Stimulated activated CD8-positive, alpha-beta memory T cell treated with anti-CD3 and anti-CD28 coated beads, Interleukin-15, amount 100 ng/mL, for 1 hour (primary cell): ENCODE results near the gene RASGRP4.
"Not testable (repeated sequence)": the region's sequence is repeated elsewhere in the genome, so short reads cannot be mapped to it uniquely, and the experiment has no call there.

Experiments
- DNase-seq: peaks from one replicate; pipeline ENCODE4 v3.0.0-alpha.2; 2020; ENCODE audit warnings: low read depth

Gene RASGRP4

GRCh38 chr19:38425810-38426466 is at the start of gene RASGRP4:
Gene RASGRP4, minus strand, starts transcription at chr19:38426219. Its CDS starts 128 bp downstream, at chr19:38426091.
- no peak for DNase-seq

DNA sequence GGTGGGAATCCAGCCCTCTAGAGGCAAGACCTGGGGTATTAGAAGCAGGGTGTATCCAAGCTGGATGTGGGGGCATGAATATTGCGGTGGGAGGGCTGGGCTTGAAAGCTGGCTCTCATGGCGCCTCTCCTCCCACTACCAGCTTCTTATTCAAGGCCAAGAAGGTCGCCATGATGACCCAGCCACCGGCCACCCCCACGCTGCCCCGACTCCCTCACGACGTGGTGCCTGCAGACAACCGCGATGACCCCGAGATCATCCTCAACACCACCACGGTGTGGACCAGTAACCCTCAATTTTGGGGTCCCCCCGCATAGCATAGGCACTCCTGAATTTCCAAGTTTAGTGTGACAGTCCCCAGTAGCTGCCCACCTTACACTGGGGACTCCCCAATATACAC is 49.2 kb upstream of the RASGRP4 start:
- DNase-seq = no peak

GRCh38 chr19:38473201-38473600 is 47.2 kb upstream of the RASGRP4 start:
- no peak for DNase-seq

- DNase-seq = not testable (repeated sequence)
These were observed 46.7 kb upstream of the RASGRP4 start for GRCh38 chr19:38472725-38473124.

DNA sequence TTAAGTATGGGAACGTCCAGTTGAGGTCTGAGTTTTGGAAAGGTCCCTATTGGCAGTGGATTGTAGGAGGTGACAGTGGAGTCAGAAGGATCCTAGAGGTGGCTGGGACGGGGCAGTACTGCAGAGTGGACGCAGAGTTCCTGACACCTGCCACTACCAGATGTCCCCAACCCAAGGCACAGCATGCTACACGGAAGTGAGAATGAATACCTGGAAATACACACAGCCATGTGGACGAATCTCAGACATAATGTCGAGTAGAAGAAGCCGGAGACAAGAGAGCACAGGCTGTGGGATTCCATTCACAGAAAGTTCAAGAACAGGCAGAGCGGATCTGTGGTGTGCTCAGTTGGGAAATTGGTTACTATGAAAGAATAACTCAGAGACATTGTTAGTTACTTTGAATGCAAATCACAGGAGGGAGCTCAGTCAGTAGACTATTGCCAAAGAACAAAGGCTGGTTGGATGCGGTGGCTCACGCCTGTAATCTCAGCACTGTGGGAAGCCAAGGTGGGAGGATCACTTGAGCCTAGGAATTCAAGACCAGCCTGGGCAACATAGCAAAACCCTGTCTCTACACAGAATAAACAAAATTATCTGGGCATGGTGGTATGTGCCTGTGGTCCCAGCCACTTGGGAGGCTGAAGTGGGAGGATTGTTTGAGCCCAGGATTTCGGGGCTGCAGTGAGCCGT is 44.9 kb upstream of the RASGRP4 start:
- no peak for DNase-seq

DNA sequence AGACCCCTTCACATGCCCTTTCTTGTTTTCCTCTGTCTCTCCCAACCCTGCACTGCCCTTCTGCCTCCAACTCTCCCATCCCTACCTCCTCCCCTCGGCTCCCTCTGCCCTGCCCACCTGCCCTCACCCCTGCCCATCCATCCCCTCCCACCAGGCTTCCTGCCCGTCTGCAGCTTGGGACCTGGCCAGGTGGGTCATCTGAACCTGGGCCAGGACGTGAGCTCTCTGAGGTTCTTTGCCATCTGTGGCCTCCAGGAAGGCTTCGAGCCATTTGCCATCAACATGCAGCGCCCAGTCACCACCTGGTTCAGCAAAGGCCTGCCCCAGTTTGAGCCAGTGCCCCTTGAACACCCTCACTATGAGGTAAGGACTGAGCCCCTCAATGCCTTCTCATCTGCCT is 43.1 kb upstream of the RASGRP4 start:
- no peak for DNase-seq

- no peak for DNase-seq
These were observed 41.8 kb upstream of the RASGRP4 start for GRCh38 chr19:38467541-38468525.

DNA sequence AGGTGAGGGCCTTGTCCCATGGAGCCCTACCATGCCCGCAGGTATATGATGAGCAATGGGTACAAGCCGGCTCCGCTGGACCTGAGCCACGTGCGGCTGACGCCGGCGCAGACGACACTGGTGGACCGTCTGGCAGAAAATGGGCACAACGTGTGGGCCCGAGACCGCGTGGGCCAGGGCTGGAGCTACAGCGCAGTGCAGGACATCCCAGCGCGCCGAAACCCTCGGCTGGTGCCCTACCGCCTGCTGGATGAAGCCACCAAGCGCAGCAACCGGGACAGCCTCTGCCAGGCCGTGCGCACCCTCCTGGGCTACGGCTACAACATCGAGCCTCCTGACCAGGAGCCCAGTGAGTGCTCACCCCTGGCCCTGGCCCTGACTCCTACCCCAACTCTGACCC is 40.0 kb upstream of the RASGRP4 start:
- DNase-seq = no peak

- no peak for DNase-seq
These were observed 38.5 kb upstream of the RASGRP4 start for GRCh38 chr19:38464421-38465082.

DNA sequence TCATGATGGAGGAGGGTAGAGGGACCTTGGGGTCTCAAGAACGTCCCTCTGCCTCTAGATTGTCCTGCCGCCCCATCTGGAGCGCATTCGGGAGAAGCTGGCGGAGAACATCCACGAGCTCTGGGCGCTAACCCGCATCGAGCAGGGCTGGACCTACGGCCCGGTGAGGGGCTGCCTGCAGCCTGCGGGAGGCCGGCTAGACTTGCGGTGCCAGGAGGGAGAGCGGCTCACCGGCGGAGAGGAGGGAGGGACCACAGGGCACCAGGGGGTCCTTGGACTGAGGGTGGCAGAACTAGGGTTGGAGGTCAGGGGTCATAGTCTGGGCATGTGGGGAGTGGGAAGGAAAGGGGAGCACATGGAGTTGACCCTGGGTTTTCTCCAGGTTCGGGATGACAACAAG is 37.3 kb upstream of the RASGRP4 start:
- DNase-seq = no peak

DNA sequence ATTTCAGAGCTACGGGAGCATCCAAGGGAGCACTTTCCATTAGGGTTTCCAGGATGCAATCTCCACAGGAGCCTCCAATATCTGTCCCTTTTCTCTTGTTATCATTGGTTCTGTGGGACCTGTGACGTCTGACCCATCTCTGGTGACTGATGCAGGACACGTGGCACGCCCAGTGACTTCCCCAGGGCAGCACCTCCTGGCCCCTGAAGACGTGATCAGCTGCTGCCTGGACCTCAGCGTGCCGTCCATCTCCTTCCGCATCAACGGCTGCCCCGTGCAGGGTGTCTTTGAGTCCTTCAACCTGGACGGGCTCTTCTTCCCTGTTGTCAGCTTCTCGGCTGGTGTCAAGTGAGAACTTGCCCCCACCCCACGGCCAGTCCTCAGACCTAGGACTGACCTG is 33.0 kb upstream of the RASGRP4 start:
- DNase-seq = no peak

DNA sequence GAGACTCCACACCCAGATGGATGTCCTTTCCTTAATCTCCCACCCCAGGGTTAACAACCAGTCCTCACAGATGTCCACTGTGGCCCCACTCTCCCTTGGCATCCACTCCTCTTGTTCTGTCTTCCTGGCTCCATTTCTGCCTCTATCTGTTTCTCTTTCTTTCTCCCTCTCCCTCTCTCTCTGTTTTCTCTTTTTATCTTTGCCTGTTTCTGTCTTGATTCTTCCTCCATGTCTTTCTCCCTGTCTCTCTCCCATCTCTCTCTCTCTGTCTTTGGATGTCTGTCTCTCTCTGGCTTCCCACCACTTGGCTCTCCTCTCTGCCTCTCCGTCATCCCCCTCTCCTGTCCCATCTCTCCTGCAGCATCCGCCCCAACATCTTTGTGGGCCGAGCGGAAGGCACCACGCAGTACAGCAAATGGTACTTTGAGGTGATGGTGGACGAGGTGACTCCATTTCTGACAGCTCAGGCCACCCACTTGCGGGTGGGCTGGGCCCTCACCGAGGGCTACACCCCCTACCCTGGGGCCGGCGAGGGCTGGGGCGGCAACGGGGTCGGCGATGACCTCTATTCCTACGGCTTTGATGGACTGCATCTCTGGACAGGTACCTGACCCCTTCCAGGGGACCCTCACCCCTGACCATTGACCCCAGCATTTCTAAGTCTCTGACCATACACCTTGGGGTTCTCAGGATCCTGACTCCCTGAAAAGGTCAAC is 31.8 kb upstream of the RASGRP4 start:
- no peak for DNase-seq

DNA sequence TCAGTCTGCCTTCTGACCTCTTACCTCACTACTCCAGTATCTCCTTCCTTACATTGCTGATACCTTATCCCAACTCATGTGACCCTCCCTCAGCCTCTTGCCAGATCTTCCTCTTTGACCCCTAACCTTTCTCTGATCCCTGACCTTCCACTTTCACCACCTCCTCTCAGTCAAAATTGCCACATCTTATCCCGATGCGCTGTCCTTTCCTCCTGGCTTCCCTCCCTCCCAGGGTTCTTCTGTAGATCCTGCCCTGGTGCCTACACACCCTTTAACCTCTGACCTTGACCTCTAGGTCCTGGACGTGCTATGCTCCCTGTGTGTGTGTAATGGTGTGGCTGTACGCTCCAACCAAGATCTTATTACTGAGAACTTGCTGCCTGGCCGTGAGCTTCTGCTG is 31.2 kb upstream of the RASGRP4 start:
- no peak for DNase-seq

GRCh38 chr19:38455031-38455430 is 29.0 kb upstream of the RASGRP4 start:
- DNase-seq = no peak

DNA sequence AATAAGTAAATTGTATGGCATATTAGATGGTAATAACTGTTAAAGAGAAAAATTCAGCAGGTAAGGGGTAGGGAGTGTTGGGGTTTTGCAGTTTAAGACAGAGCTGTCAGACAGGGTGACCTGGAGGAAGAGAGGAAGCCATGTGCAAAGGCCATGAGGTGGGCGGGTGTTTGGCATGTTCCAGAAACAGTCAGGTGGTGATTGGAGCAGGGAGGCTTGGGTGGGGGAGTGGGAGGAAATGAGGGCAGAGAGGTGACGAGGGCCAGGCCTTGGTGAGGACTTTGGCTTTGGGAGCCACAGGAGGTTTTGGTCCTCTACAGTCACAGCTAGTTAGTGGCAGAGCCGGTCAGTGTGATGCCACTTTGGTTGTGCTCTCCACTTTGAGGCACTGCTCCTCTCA is 27.6 kb upstream of the RASGRP4 start:
- DNase-seq = no peak

- no peak for DNase-seq
These were observed 26.7 kb upstream of the RASGRP4 start for GRCh38 chr19:38452430-38453366.

- DNase-seq = no peak
These were observed 25.6 kb upstream of the RASGRP4 start for GRCh38 chr19:38451629-38452028.

DNA sequence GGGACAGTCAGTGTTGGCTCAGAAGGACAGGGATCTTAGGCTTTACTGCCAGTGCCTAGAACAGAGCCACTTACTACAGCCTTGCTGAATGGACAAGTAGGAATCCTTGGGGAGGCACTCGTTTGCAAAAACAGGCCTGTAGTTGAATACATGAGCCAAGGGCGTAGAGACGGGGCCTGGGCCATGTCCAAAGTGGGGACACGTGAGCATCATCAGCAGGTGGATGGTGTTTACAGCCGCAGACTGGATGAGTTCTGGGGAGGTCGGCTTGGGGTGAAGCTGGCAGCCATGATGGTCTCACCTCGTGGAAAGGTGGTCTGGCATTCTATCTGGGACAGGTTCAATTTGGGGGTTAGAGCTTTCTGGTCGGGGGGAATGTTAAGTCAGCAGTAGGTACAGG is 25.0 kb upstream of the RASGRP4 start:
- no peak for DNase-seq

DNA sequence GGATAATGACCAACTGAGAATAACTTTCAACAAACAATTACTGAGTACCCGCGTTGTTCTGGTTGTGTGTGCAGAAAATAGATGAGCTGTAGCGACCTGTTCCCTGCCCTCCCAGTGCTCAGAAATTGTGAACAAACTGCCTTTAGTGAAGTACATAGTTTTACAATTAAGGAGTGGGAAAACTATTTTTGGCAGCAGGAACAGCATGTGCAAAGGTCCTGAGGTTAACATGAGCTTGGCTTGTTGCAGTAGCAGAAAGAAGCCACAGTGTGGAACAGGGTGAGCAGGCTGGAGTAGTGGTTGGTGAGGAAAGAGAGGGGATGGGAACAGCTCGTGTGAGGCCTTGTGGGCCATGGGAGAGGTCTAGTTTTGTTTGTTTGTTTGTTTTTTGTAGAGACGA is 23.5 kb upstream of the RASGRP4 start:
- no peak for DNase-seq

DNA sequence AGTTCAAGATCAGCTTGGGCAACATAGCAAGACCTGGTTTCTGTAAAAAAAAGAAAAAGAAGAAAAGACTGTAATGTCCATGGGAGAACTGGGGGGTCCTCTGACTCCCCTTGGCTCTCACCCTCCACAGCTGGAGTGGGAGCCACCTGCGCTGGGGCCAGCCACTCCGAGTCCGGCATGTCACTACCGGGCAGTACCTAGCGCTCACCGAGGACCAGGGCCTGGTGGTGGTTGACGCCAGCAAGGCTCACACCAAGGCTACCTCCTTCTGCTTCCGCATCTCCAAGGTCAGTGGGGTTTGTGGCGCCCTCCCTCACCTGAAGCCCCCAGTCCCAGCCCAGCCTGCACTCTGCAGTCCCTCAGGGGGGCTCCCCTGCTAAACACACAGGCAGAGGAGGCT is 22.2 kb upstream of the RASGRP4 start:
- DNase-seq = no peak
